Muscle layer of duodenum (tissue), 2 donors: Measurements from ENCODE around the gene CXorf65.
A peak's percentile ranks its signal among the peaks of the same experiment; 100 is the strongest.

Experiments used
- H3K27ac ChIP-seq: one replicate; pipeline ENCODE4 v1.7.0; 2013; ENCODE audit warnings: mild to moderate bottlenecking, low read length
- H3K27me3 ChIP-seq: one replicate; pipeline ENCODE4 v1.7.0; 2013; ENCODE audit warnings: low read depth, mild to moderate bottlenecking, control low read depth, low read length
- H3K36me3 ChIP-seq, 2 donors: one replicate each; pipeline ENCODE4 v1.7.0; 2013; ENCODE audit warnings: low read length in 2 of 2, control low read depth in 1 of 2, mild to moderate bottlenecking in 1 of 2; ENCODE audit not compliant: insufficient read depth in 2 of 2, control insufficient read depth in 1 of 2
- H3K4me1 ChIP-seq, 2 donors: one replicate each; pipeline ENCODE4 v1.7.0; 2013; ENCODE audit warnings: low read length in 2 of 2, mild to moderate bottlenecking in 2 of 2, control low read depth in 1 of 2, moderate library complexity in 1 of 2; ENCODE audit not compliant: insufficient read depth in 2 of 2, control insufficient read depth in 1 of 2
- H3K4me3 ChIP-seq, 2 donors: one replicate each; pipeline ENCODE4 v1.7.0; 2013; ENCODE audit warnings: low read length in 2 of 2, low read depth in 1 of 2, mild to moderate bottlenecking in 1 of 2
- H3K9me3 ChIP-seq, 2 donors: one replicate each; pipeline ENCODE4 v1.7.0; 2013; ENCODE audit warnings: low read length in 2 of 2, control low read depth in 1 of 2, mild to moderate bottlenecking in 1 of 2; ENCODE audit not compliant: control insufficient read depth in 1 of 2
- donor health status: healthy.

The CXorf65 gene

GRCh38 chrX:71091263-71091662, 15.3 kb downstream of the CXorf65 start:
- Histone ChIP-seq H3K4me3 (no peak overlapping the region), H3K4me1 (peaks cover 0 to 3% of the 10 kb centered on the region in 2 donors), H3K27me3 (no peaks in the 10 kb centered on the region), H3K9me3 (no peaks in the 10 kb centered on the region), H3K36me3 (no peaks in the 10 kb centered on the region), H3K27ac (no peak overlapping the region)

- no peaks in the 10 kb centered on the region for H3K9me3 ChIP-seq
- H3K4me3 ChIP-seq, result no peak overlapping the region
- no peaks in the 10 kb centered on the region for H3K36me3 ChIP-seq
- no peaks in the 10 kb centered on the region for H3K4me1 ChIP-seq
- H3K27ac ChIP-seq, result no peak overlapping the region
- no peaks in the 10 kb centered on the region for H3K27me3 ChIP-seq
Measured at GRCh38 chrX:71085900-71086299, 20.6 kb downstream of the CXorf65 start.

GRCh38 chrX:71082822-71083221, 23.7 kb downstream of the CXorf65 start:
- Histone ChIP-seq H3K27ac (no peak overlapping the region), H3K9me3 (no peaks in the 10 kb centered on the region), H3K27me3 (no peaks in the 10 kb centered on the region), H3K4me1 (no peaks in the 10 kb centered on the region), H3K36me3 (no peaks in the 10 kb centered on the region), H3K4me3 (no peak overlapping the region)

- Histone ChIP-seq H3K4me1 (no peaks in the 10 kb centered on the region), H3K4me3 (no peak overlapping the region), H3K27me3 (no peaks in the 10 kb centered on the region), H3K9me3 (no peaks in the 10 kb centered on the region), H3K27ac (no peak overlapping the region), H3K36me3 (no peaks in the 10 kb centered on the region)
Measured at GRCh38 chrX:71082124-71082647, 24.4 kb downstream of the CXorf65 start.

- Histone ChIP-seq H3K36me3 (no peaks in the 10 kb centered on the region), H3K4me1 (no peaks in the 10 kb centered on the region), H3K27ac (no peak overlapping the region), H3K4me3 (no peak overlapping the region), H3K9me3 (no peaks in the 10 kb centered on the region), H3K27me3 (no peaks in the 10 kb centered on the region)
Measured at GRCh38 chrX:71081330-71082123, 25.0 kb downstream of the CXorf65 start.

- H3K27me3 ChIP-seq, result no peaks in the 10 kb centered on the region
- H3K9me3 ChIP-seq, result no peaks in the 10 kb centered on the region
- no peak overlapping the region for H3K27ac ChIP-seq
- no peaks in the 10 kb centered on the region for H3K36me3 ChIP-seq
- H3K4me3 ChIP-seq, result no peak overlapping the region
- H3K4me1 ChIP-seq, result peaks cover 0 to 13% of the 10 kb centered on the region in 2 donors
Measured at GRCh38 chrX:71070531-71070930, 36.0 kb downstream of the CXorf65 start.

- no peaks in the 10 kb centered on the region for H3K36me3 ChIP-seq
- H3K27me3 ChIP-seq, result no peaks in the 10 kb centered on the region
- peaks cover 0 to 13% of the 10 kb centered on the region in 2 donors for H3K4me1 ChIP-seq
- H3K9me3 ChIP-seq, result no peaks in the 10 kb centered on the region
- H3K4me3 ChIP-seq, result peak within 1 kb of the TSS; percentile 70 to 88
- peak within 1 kb of the TSS; percentile 87 for H3K27ac ChIP-seq
Measured at GRCh38 chrX:71068044-71068918, 38.3 kb downstream of the CXorf65 start, which contains the start of gene SNX12. SNX12 (minus strand) TSS chrX:71068334; CDS start chrX:71068306, 28 bp downstream.

GRCh38 chrX:71067712-71068043, 38.9 kb downstream of the CXorf65 start:
- peaks cover 0 to 13% of the 10 kb centered on the region in 2 donors for H3K4me1 ChIP-seq
- H3K27ac ChIP-seq, result peak overlapping the region; percentile 87
- peak overlapping the region; percentile 70 to 88 for H3K4me3 ChIP-seq
- H3K27me3 ChIP-seq, result no peaks in the 10 kb centered on the region
- H3K9me3 ChIP-seq, result no peaks in the 10 kb centered on the region
- peaks cover 0 to under 1% of the 10 kb centered on the region in 2 donors for H3K36me3 ChIP-seq

GRCh38 chrX:71067089-71067488, 39.5 kb downstream of the CXorf65 start:
- Histone ChIP-seq H3K4me1 (peaks cover 0 to 13% of the 10 kb centered on the region in 2 donors), H3K27ac (peak overlapping the region; percentile 87)

GRCh38 chrX:71060127-71060526, 46.4 kb downstream of the CXorf65 start:
- Histone ChIP-seq H3K4me1 (no peaks in the 10 kb centered on the region), H3K27me3 (no peaks in the 10 kb centered on the region), H3K27ac (no peak overlapping the region), H3K36me3 (peaks cover 16 to 23% of the 10 kb centered on the region in 2 donors), H3K9me3 (no peaks in the 10 kb centered on the region), H3K4me3 (no peak overlapping the region)

More at GRCh38 chrX:71067089-71067488, 39.5 kb downstream of the CXorf65 start:
- peaks cover 0 to 5% of the 10 kb centered on the region in 2 donors for H3K36me3 ChIP-seq
- no peaks in the 10 kb centered on the region for H3K27me3 ChIP-seq
- H3K4me3 ChIP-seq, result peak overlapping the region; percentile 70 to 88
- no peaks in the 10 kb centered on the region for H3K9me3 ChIP-seq

- no peak overlapping the region for H3K27ac ChIP-seq
- no peak overlapping the region for H3K4me3 ChIP-seq
- H3K27me3 ChIP-seq, result no peaks in the 10 kb centered on the region
- peaks cover 16 to 23% of the 10 kb centered on the region in 2 donors for H3K36me3 ChIP-seq
- H3K9me3 ChIP-seq, result no peaks in the 10 kb centered on the region
- H3K4me1 ChIP-seq, result no peaks in the 10 kb centered on the region
Measured at GRCh38 chrX:71057848-71058530, 48.6 kb downstream of the CXorf65 start.
